Activated CD8-positive, alpha-beta memory T cell treated with anti-CD3 and anti-CD28 coated beads, Interleukin-2, amount 50 U/mL, for 24 hours (primary cell): ENCODE measurements around the gene KIFC3.
"Not testable (repeated sequence)": the region's sequence is repeated elsewhere in the genome, so short reads cannot be mapped to it uniquely, and the experiment has no call there.

Experiments used
- DNase-seq: peaks from one replicate; pipeline ENCODE4 v3.0.0-alpha.2; 2020; ENCODE audit errors: extremely low read depth

Gene KIFC3, protein sequence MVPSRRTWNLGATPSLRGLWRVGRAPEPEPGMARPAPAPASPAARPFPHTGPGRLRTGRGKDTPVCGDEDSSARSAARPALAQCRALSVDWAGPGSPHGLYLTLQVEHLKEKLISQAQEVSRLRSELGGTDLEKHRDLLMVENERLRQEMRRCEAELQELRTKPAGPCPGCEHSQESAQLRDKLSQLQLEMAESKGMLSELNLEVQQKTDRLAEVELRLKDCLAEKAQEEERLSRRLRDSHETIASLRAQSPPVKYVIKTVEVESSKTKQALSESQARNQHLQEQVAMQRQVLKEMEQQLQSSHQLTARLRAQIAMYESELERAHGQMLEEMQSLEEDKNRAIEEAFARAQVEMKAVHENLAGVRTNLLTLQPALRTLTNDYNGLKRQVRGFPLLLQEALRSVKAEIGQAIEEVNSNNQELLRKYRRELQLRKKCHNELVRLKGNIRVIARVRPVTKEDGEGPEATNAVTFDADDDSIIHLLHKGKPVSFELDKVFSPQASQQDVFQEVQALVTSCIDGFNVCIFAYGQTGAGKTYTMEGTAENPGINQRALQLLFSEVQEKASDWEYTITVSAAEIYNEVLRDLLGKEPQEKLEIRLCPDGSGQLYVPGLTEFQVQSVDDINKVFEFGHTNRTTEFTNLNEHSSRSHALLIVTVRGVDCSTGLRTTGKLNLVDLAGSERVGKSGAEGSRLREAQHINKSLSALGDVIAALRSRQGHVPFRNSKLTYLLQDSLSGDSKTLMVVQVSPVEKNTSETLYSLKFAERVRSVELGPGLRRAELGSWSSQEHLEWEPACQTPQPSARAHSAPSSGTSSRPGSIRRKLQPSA

DNA sequence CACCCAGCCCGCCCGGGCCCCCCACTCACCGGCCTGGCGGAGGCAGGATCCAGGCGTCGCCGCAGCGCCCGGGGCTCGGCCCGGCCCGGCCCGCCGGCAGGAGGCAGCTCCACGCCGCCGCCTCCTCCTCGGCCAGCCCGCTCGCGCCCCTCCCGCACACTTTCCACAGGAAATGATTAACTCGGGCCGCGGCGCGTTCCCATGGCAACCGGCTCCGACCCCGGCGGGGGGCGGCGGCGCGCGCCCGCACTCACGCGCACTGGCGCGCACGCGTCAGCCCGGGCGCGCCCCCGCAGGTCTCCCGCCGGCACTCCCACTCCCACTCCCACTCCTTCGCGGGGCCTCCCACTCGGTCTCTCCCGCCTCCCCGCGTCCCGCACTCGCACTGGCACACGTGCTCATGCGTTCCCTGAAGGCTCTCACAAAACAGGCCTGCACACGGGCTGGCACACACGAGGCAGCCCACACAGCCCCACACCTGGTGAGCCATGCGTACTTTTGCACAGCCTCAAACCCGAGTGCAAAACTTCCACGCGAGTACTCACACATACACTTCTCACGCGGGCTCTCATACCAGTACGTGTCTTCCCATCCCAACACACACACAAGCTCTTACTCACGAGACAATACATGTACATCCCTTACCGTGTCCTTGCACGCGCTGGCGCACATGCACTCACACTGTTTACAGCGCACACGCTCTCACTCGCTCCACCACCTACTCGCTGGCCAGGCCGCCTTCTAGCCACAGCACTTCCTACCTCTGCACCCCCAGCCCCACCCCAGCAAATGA is at the start of gene KIFC3:
Gene KIFC3, minus strand, starts transcription at position 151 of the 793 bp plus-strand sequence. CDS start 4,248 bp downstream, outside the sequence.
- peak; percentile 49 for DNase-seq

DNA sequence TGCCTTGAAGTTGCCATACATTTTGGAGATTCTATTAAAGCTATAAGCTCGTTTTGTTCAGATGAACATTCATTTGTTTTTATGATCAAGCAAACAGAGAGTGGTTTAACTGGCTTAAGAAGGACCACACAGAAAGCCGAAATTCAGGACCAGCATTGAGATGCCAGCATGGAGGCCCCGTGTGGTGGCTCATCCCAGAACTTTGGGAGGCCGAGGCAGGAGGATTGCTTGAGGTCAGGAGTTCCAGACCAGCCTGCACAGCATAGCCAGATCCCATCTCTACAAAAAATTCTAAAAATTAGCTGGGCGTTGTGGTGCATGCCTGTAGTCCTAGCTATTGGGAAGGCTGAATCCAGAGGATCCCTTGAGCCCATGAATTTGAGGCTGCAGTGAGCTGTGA is 45.9 kb upstream of the KIFC3 start:
- no peak for DNase-seq

DNA sequence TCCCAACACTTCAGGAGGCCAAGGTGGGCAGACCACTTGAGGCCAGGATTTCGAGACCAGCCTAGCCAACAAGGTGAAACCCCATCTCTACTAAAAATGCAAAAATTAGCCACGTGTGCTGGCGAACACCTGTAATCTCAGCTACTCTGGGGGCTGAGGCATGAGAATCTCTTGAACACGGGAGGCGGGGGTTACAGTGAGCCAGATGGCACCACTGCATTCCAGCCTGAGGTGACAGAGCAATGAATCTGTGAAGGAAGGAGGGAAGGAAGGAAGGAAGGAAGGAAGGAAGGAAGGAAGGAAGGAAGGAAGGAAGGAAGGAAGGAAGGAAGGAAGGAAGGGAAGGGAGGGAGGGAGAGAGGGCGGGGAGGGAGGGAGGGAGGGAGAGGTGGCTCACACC is 44.6 kb upstream of the KIFC3 start:
- not testable (repeated sequence) for DNase-seq

DNA sequence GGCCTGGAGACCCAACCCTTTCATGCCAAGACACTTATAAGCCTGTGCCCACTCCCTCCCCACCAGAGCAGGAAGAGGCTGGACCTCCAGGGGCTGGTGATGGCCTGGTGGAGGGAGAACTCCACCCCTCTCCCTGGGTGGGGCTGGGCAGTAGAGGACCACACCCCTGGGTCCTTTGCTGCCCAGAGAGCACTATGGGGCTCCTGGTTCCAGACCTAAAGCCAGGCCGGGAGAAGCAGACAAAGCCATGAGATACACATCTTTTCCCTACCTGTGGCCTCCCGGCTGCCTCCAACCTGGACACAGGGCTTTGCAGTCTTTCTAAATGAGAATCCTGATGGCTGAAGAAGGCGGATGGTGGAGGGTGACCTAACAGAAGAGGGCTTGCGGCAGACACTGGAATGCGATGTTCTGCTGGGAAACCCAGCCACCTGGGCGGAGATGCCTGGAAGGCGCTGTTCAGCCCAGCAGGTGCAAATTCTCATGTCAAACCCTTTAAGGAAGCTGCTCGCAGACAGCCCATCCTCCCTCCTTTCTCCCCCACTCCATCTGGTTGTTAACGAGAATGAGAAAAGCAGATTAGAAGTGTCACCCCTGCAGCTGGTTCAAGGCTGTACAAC is 43.9 kb upstream of the KIFC3 start:
- no peak for DNase-seq

DNA sequence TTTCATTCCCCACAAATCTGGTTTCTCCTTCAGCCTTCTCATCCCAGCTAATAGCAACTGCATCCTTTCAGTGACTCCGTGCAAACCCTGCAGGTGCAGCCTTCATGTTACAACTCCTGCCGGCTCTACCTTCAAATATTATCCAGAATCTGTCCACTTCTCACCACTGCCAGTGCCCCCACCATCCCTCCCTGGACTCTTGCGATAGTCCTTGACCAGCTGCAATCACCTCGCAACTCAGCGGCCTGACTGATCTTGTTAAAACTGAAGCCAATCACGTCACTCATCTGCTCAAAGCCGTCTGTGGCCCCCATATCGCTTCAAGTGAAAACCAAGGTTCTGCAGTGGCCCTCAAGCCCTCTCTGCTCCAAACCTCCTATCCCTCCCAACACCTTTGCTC is 42.8 kb upstream of the KIFC3 start:
- DNase-seq = no peak

DNA sequence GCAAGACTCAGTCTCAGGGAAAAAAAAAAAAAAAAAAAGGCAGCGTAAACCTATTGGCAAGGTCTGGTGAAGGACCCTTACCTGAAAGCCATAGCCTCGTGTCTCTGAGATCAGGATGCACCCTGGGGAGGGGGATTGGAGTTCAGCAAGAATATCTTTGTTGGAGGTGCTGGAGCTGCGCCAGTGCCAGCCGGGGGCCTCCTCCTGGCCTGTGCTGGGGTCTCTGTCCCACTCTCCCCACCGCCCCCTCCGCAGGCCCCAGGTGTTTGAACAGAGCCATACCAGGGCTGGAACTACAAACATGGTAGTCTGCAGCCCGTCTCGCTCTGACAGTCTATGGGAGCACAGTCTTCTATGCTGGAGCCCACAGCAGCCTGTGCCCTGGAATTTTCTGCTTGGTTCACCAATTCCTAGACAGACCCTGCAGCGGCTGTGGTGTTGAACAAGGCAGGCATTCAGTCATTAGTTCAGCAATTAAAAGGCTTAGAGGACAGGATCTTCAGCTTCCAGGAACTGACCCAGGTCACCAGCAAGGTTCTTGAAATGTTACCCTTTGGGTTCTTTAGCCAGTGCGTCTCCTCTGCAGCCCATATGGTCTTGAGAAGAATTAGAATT is 42.2 kb upstream of the KIFC3 start:
- DNase-seq = no peak

DNA sequence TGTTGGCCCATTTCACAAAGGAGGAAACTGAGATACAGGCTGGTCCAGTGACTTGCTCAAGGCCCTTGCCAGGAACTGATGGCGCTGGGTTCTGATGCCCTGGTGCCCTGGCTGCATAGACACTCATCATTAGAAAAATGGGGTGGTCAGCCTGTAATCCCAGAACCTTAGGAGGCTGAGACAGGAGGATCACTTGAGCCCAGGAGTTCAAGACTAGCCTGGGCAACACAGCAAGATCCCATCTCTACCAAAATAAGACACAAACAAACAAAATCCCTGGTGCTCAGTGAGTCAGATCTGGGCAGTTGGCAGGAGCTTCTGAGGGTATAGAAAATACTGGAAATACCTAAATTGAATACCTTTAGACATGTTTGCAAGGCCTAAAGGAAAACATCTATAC is 41.1 kb upstream of the KIFC3 start:
- no peak for DNase-seq

DNA sequence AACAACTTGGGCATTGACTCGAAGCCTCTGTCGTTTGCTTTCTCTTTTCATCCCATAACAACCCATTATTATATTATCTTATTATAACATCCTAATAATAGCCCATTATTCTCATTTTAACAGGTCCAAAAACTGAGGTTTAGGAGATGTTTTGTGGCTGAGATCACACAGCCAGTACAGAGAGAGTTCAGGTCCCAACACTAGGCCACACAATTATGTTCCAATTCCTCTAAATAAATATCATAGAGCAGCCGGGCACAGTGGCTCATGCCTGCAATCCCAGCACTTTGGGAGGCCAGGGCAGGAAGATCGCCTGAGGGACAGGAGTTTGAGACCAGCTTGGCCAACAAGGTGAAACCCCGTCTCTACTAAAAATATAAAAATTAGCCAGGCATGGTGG is 40.3 kb upstream of the KIFC3 start:
- no peak for DNase-seq

DNA sequence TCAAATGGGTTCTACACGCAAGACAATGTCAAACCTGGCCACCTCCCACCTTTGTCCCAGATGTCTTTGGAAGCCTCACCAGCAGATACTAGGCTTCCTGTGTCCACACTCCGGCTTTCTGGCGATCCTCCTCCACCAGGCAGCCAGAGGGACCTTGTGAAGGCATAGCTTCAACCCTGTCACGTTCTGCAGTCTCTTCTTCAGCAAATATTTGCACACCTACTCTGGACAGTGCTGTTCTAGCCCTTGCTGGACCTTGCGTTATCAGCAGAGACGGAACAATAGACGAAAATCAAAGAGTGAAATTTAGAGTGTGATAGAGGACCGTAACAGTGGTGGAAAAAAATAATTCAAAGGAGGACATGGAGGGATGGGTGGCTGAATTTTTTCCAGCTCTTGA is 38.5 kb upstream of the KIFC3 start:
- no peak for DNase-seq

DNA sequence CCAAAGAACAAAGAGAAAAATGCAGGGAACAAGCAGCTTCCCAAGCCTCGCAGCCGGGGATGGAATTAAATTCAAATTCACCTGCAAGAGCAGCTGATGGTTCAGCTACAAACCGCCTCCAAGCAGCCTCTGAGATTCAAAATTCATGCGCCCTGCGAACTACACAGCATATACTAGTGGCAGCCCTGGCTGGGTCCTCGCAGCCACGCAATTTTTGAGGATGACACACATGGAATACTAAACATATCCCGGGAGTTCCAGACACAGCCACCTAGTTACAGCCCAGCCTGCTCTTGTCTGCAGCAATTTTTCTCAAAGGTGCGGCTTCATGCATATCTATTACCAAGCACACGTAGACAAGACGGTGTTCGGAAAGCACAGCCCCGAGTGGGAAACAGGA is 35.9 kb upstream of the KIFC3 start:
- no peak for DNase-seq

DNA sequence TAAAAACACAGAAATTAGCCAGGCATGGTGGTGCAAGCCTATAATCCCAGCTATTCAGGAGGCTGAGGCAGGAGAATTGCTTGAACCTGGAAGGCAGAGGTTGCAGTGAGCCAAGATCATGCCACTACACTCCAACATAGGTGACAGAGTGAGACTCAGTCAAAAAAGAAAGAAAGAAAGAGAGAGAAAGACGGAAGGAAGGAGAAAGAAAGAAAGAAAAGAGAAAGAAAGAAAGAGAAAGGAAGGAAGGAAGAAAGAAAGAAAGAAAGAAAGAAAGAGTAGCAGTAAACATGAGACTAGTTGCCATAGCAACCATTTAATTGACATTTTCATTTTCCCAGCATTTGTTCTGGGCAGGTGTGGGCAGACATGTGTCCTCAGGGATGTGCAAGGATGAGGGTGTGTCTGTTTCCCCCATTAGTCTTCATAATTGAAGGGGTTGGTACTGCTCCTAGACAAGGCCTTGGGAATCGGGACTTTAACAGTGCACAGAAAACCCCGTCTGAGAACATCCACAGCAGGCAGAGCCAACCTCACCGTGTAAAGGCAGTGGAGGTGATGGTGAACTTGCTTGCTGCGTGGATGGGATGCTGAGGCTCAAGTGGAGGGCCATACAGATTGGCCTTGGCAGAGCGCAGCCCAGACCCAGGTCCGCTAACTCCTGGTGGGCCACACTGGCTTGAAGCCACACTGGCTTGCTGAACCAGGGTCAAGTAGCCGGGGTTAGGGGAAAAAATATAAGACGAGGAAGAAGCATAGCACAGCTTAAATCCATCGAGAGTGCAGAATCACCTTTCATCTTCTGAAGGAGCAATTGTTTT is 35.2 kb upstream of the KIFC3 start:
- no peak for DNase-seq

DNA sequence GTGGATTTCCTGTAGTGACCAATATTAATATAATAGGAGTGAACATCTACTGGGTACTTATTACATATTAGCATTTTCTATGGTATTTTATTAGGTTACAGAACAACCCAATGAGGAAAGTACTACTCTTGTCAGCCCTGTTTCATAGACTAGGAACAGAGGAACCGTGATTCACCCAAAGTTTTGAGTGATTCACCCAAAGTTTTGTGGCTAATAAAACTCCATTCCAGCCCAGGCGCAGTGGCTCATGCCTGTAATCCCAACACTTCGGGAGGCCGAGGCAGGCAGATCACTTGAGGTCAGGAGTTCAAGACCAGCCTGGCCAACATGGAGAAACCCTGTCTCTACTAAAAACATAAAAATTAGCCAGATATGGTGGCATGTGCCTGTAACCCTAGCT is 33.1 kb upstream of the KIFC3 start:
- not testable (repeated sequence) for DNase-seq

DNA sequence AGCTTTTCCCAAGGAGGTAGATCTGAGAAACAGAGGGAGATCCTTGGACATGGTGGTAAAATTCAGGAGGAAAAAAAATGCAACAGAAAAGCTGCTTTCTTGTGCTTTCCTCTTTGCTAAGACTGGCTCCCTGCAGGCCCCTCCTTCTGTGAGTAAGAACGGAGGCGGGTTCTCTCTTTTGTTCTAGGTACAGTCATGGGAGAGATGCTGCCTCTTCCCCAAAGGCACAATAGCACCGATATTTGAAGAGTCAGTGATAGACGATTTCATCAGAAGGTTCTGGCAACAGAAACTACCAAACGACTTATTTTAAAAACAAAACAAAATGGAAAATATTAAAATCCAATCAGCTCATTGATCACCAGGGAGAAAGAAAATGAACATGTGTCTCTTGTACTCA is 32.6 kb upstream of the KIFC3 start:
- no peak for DNase-seq

DNA sequence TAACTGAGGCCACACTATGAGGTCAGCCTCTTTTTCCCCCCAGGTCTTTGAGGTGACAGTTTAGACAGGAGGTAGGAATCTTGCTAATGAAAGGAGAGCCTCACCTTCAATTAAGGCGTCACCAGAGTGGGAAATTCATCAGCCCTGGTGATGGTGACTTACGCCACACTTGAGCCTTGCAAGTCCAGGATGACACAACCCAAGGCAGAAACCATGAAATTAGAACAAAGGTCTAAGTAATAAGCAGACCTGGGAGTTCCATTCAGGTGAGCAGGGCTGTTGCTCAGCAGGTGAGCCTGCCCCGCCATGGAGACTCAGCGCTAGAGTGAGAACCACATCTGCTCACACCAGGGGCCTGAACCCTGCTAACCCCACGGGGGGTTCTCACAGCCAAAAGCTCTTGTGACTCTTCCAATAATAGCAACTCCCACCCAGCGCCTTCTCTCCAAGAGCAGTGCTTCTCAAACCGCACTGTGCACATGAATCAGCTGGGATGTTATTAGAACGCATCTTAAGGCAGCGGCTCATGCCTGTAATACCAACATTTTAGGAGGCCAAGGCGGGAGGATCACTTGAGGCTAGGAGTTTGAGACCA is 28.7 kb upstream of the KIFC3 start:
- no peak for DNase-seq

DNA sequence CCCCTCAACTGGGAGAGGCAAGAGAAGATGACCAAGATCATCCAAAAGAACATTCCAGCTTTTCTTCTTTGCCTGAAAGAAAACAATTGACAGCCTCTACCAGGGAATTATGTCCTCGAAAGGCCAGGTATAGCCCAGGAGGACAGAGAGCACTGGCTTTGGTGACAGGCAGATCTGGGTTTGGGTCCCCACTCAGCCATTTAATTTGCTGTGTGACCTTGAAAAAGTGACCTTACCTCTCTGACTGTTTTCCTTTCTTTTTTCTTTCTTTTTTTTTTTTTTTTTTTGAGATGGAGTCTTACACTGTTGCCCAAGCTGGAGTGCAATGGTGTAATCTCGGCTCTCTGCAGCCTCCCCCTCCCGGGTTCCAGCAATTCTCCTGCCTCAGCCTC is 27.7 kb upstream of the KIFC3 start:
- DNase-seq = no peak

DNA sequence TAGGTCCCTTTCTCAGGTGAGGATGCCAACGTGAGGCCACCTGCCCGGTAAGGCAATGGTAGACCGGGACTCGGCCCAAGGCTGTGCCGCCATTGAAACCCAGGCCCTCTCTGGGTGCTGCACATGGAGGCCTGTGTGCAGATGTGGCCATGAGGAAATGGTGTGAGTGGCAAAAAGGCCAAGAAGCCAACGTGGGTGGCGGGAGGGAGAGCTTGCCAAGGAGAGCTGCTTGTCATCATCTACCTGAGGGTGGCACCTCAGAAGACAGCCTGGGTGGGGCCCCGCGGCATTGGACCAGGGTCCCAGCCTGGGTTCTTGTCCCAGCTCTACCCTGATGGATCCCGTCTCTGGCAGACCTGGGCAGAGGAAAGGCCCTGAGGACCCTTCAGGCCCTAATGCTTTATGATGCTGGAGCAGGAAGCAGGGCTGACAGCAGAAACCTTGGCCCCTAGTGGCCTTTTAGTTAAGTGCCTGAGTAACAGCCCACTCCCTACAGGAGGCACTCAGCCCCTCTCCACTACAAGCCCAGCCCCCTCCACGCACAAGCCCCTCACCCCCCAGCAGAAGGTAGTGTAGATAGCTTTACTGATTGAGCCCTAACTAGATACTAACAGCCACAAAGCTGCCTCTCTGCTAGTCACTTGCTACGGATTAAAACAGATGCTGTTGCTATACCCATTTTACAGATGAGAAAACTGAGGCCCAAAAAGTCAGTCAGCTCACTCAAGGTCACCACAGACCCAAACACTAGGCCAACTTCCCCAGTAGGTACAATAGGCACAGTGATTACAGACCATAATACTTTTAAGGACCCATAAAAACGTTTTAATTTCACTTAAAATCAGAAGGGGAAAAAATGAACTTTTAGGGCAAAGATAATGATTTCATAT is 26.2 kb upstream of the KIFC3 start:
- DNase-seq = no peak

DNA sequence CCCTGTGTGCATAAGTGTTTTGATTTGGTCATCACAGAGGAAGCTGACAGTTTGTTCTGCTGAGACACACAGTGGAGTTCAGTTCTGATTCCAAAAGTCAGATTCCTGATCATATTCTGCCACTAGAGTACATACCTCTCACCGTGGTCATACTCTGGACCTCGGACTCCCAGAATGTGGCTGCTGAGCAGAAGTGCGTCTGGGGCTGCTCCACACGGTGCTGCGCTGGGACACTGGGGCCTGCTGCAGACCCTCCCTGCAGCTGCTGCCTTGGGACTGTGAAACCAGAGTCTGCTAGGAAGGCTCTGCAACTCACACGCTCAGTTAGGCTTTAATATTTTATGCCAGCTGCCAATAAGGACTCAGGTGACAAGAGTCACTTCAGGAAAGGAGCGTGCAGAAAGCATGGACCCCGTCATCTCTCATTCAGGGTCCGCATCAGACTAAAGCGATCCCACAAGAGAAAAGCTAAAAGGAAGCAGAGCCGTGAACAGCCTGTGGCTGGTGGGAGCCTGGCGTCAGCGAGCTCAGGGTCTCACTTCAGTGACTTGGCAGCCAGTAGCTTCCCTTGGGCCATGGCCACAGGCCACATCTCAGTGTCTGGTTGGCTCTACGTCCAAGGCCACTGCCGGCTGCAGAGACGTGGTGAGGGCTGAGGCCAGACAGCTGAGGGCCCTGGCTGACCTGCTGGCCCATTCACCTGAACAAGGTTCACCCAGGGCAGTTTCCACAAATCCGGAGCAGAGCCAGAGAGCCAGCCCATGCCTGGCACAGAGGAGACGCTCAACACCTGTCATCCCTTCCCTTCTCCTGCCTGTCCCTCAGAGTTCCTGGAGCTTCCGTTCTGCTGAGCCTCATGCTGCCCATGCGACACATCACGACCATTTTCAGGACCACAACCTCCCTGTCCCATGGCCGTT is 24.7 kb upstream of the KIFC3 start:
- DNase-seq = no peak

DNA sequence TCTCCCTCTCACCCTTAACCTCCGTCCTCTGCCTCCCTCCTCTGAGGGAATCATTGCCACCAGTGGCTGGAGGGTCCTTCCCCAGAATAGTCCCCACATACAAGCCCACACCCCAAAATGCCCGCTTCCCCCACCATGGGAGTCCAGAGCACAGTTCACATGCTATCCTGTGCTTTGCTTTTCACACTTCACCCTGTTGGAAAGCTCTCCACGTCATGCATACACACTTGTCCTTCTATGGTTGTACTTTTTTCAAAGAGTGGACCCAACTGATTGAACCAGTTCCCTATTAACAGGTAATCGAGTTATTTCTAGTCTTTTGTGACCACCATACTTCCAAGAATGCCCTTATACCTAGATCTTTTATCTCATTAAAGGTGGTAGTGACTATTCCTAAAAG is 23.8 kb upstream of the KIFC3 start:
- DNase-seq = no peak
